Heart left ventricle (tissue), 16 donors: Measurements from ENCODE around the gene CUBN. TPM values are rescaled to one million over a fixed set of nuclear protein-coding genes. Genes with fewer than 3 reads are reported as not detected.
"Not testable (repeated sequence)": the region's sequence is repeated elsewhere in the genome, so short reads cannot be mapped to it uniquely, and the experiment has no call there.

Experiments
- ATAC-seq, 4 donors: fragments of 200-7000 bp; cut with Tn5 transposase; one replicate each; pipeline ENCODE4 v1.9.1; 2020 to 2022; ENCODE audit warnings: moderate library complexity in 4 of 4, mild to moderate bottlenecking in 3 of 4, moderate number of reproducible peaks in 1 of 4
- DNase-seq, 5 donors: peaks; one replicate each; pipeline ENCODE4 v3.0.0-alpha.2; 2020
- H3K27ac ChIP-seq, 12 donors: fragments of 200-600 bp; sonication (generic) in 4 of 12; one replicate each; pipeline versions ENCODE4 v1.5.0 to v1.8.0; 2016 to 2022; ENCODE audit warnings: mild to moderate bottlenecking in 2 of 12
- H3K27me3 ChIP-seq, 9 donors: fragments of 200-600 bp; sonication (generic) in 2 of 9; one replicate each; pipeline versions ENCODE4 v1.5.1 to v1.8.0; 2016 to 2022; ENCODE audit warnings: mild to moderate bottlenecking in 3 of 9
- H3K36me3 ChIP-seq, 9 donors: fragments of 200-600 bp; sonication (generic) in 2 of 9; one replicate each; pipeline versions ENCODE4 v1.5.0 to v1.8.0; 2018 to 2022; ENCODE audit warnings: mild to moderate bottlenecking in 2 of 9
- H3K4me1 ChIP-seq, 12 donors: fragments of 200-600 bp; sonication (generic) in 4 of 12; one replicate each; pipeline versions ENCODE4 v1.5.0 to v1.8.0; 2016 to 2022; ENCODE audit warnings: mild to moderate bottlenecking in 3 of 12
- H3K4me3 ChIP-seq, 12 donors: fragments of 200-600 bp; sonication (generic) in 4 of 12; one replicate each; pipeline versions ENCODE4 v1.5.0 to v1.8.0; 2017 to 2022; ENCODE audit warnings: mild to moderate bottlenecking in 9 of 12, moderate library complexity in 4 of 12
- H3K9me3 ChIP-seq, 12 donors: fragments of 200-600 bp; sonication (generic) in 4 of 12; one replicate each; pipeline versions ENCODE4 v1.5.0 to v1.8.0; 2016 to 2022; ENCODE audit warnings: mild to moderate bottlenecking in 1 of 12
- POLR2A ChIP-seq, 2 donors: fragments of 450-650 bp; IDR thresholded peaks; one replicate each; pipeline ENCODE4 v1.6.1; 2017; ENCODE audit warnings: antibody characterized with exemption in 2 of 2, mild to moderate bottlenecking in 2 of 2, moderate library complexity in 2 of 2
- WGBS, 4 donors: extraction: QIAGEN DNeasy Blood & Tissue Kit in 2 of 4; methylation state at CpG; one replicate each; pipeline versions ENCODE4 v1.1.5 to v1.1.7; 2013 to 2018; 5-methylcytosine and 5-hydroxymethylcytosine counted together
- intact Hi-C, 10 donors: fragments of 100-400 bp; cut with DNase I; formaldehyde crosslinking; loops; one replicate each; pipeline versions ENCODE4 v1.11.1 to v1.14.2; 2022
- polyA plus RNA-seq, 2 donors: library from polyadenylated mRNA; stranded (reverse); fragments of 200-250 nt; gene quantifications; one replicate each; pipeline ENCODE4 v1.2.3, GENCODE V29; 2013
- total RNA-seq, 9 donors: library from RNA; depleted of rRNA in 2 of 9; stranded (reverse); fragments of >200 nt in 2 of 9; fragmentation: NEBNext Ultra II Directional in 3 of 9; extraction: Animal tissue kit (Norgen Biotek cat#: 25700) in 3 of 9; gene quantifications; one replicate each; pipeline versions ENCODE4 v1.1.0 to v1.2.4, GENCODE V29; 2016 to 2023
- TF ChIP-seq, protein P1 (sequence below), 12 donors: fragments of 200-600 bp; sonication (generic) in 4 of 12; IDR thresholded peaks; one replicate each; pipeline versions ENCODE4 v1.5.0 to v1.8.0; 2018 to 2022; ENCODE audit warnings: antibody characterized with exemption in 12 of 12, mild to moderate bottlenecking in 5 of 12
- donor health status: ischemic (EF 13 %, LVEDD 7.1; RV severe dilation, severe dysfunction).
- donor health status: healthy with polysubstance abuse.
- donor health status: DM: no; HTN: yes; CAD: no.
- donor health status: DM: no; HTN: no; CAD: no.
- donor health status: ischemic (EF 25% LVEDD 6.9; RV normal size, moderate dysfunction).
- donor health status: ischemic (EF 25% LVEDD 5.7; RV mildly dilated, moderate dysfunction).
- donor health status: healthy.
- donor health status: DM: yes; HTN: yes; CAD: no.
- donor health status: ischemic (EF 35%, LVEDD 5.7; RV mildly dilated, moderate dysfunction).
- donor health status: nonischemic (EF 11% LVEDD 7.7; RV severe dilation, severe dysfunction).
- donor health status: DM: yes; HTN: yes; CAD: no.
- donor health status: PGD.
- donor health status: ischemic (EF 29% LVEDD 5.4; RV normal size, mild dysfunction).
- donor health status: nonischemic (EF 23%, LVEDD 6.1; RV moderate dilation, normal function).

CUBN gene
- total and polyA plus RNA-seq, 11 donors = 0.07 to 1.5 (median 0.44) TPM

- Histone ChIP-seq H3K27ac (peak overlapping the region in 10 of 12 donors; percentile 25 to 75 (median 49)), H3K4me1 (peaks cover 0 to 29% (median 13%) of the 10 kb centered on the region in 12 donors), H3K36me3 (no peaks in the 10 kb centered on the region), H3K27me3 (no peaks in the 10 kb centered on the region), H3K9me3 (peaks cover 0 to under 1% (median 0%) of the 10 kb centered on the region in 12 donors), H3K4me3 (peak overlapping the region in 5 of 12 donors; percentile 1 to 38 (median 17))
- intact Hi-C loops = loop anchor here in 4 of 10 donors (5.0 kb wide), 2 partner anchors 429 to 604 kb away; no protein-coding TSS in a partner anchor
- TF ChIP-seq POLR2A (IDR thresholded peaks at IDR 0.05) = no peak
- TF ChIP-seq, protein P1, sequence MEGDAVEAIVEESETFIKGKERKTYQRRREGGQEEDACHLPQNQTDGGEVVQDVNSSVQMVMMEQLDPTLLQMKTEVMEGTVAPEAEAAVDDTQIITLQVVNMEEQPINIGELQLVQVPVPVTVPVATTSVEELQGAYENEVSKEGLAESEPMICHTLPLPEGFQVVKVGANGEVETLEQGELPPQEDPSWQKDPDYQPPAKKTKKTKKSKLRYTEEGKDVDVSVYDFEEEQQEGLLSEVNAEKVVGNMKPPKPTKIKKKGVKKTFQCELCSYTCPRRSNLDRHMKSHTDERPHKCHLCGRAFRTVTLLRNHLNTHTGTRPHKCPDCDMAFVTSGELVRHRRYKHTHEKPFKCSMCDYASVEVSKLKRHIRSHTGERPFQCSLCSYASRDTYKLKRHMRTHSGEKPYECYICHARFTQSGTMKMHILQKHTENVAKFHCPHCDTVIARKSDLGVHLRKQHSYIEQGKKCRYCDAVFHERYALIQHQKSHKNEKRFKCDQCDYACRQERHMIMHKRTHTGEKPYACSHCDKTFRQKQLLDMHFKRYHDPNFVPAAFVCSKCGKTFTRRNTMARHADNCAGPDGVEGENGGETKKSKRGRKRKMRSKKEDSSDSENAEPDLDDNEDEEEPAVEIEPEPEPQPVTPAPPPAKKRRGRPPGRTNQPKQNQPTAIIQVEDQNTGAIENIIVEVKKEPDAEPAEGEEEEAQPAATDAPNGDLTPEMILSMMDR (IDR thresholded peaks at IDR 0.05) = peak; percentile 51 to 74 (median 64)
- DNase-seq (peak in 4 of 5 donors; percentile 46 to 55 (median 53)), ATAC-seq (peak; percentile 74 to 82 (median 80))
- WGBS, 4 donors = 11 to 15% (median 13%) methylated on average over 11 of the region's 11 CpGs
Measured at GRCh38 chr10:16828114-16828568, 301.5 kb downstream of the CUBN start.

- ATAC-seq = peak in 1 of 4 donors; percentile 26
- Histone ChIP-seq H3K27ac (peak overlapping the region in 2 of 12 donors; percentile 8 to 75), H3K4me3 (peak overlapping the region in 4 of 12 donors; percentile 14 to 38 (median 27)), H3K4me1 (peaks cover 0 to 22% (median 9%) of the 10 kb centered on the region in 12 donors)
- not testable (repeated sequence) for H3K27me3 ChIP-seq, H3K9me3 ChIP-seq, H3K36me3 ChIP-seq, DNase-seq
- intact Hi-C loops = loop anchor here in 5 of 10 donors (1.0 to 5.0 kb wide), 3 partner anchors 430 to 605 kb away; no protein-coding TSS in a partner anchor
- WGBS, 4 donors = 61 to 66% (median 63%) methylated on average over 8 of the region's 8 CpGs
Measured at GRCh38 chr10:16827474-16827873, 302.1 kb downstream of the CUBN start.

- H3K27ac ChIP-seq = no peak overlapping the region
- WGBS, 4 donors = 91 to 96% (median 92%) methylated on average over 4 of the region's 4 CpGs
- DNase-seq (no peak), ATAC-seq (no peak)
- H3K36me3 ChIP-seq = no peaks in the 10 kb centered on the region
- no peaks in the 10 kb centered on the region for H3K27me3 ChIP-seq
- TF ChIP-seq POLR2A (IDR thresholded peaks at IDR 0.05) = no peak
- TF ChIP-seq, protein P1 (IDR thresholded peaks at IDR 0.05) = no peak
- H3K9me3 ChIP-seq = peaks cover 0 to 17% (median 8%) of the 10 kb centered on the region in 12 donors
- intact Hi-C loops = no loop called here
- no peak overlapping the region for H3K4me3 ChIP-seq
- peaks cover 0 to 12% (median 5%) of the 10 kb centered on the region in 12 donors for H3K4me1 ChIP-seq
Measured at GRCh38 chr10:16822726-16823360, 306.8 kb downstream of the CUBN start.

- ATAC-seq (no peak), DNase-seq (no peak)
- WGBS, 4 donors = 89 to 92% (median 90%) methylated on average over 2 of the region's 2 CpGs
- Histone ChIP-seq H3K27me3 (no peaks in the 10 kb centered on the region), H3K36me3 (no peaks in the 10 kb centered on the region), H3K27ac (no peak overlapping the region), H3K4me1 (peaks cover 0 to 6% (median 5%) of the 10 kb centered on the region in 12 donors), H3K9me3 (peaks cover 0 to 17% (median 8%) of the 10 kb centered on the region in 12 donors), H3K4me3 (no peak overlapping the region)
- intact Hi-C loops = no loop called here
- TF ChIP-seq, protein P1 (IDR thresholded peaks at IDR 0.05) = no peak
- no peak for TF ChIP-seq POLR2A (IDR thresholded peaks at IDR 0.05)
Measured at GRCh38 chr10:16822027-16822426, 307.6 kb downstream of the CUBN start.
